ENCODE measurements around the gene ASB16. TPM values are rescaled to one million over a fixed set of nuclear protein-coding genes. Genes with fewer than 3 reads are reported as not detected.

Gene ASB16
- total and polyA plus RNA-seq, 4 donors: 0.02 to 0.37 (median 0.08) TPM; not detected in 1

- TF ChIP-seq, protein P1, sequence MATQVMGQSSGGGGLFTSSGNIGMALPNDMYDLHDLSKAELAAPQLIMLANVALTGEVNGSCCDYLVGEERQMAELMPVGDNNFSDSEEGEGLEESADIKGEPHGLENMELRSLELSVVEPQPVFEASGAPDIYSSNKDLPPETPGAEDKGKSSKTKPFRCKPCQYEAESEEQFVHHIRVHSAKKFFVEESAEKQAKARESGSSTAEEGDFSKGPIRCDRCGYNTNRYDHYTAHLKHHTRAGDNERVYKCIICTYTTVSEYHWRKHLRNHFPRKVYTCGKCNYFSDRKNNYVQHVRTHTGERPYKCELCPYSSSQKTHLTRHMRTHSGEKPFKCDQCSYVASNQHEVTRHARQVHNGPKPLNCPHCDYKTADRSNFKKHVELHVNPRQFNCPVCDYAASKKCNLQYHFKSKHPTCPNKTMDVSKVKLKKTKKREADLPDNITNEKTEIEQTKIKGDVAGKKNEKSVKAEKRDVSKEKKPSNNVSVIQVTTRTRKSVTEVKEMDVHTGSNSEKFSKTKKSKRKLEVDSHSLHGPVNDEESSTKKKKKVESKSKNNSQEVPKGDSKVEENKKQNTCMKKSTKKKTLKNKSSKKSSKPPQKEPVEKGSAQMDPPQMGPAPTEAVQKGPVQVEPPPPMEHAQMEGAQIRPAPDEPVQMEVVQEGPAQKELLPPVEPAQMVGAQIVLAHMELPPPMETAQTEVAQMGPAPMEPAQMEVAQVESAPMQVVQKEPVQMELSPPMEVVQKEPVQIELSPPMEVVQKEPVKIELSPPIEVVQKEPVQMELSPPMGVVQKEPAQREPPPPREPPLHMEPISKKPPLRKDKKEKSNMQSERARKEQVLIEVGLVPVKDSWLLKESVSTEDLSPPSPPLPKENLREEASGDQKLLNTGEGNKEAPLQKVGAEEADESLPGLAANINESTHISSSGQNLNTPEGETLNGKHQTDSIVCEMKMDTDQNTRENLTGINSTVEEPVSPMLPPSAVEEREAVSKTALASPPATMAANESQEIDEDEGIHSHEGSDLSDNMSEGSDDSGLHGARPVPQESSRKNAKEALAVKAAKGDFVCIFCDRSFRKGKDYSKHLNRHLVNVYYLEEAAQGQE (IDR thresholded peaks at IDR 0.05): peak; percentile 52
- TF ChIP-seq FOXA1 (IDR thresholded peaks at IDR 0.05) (peak; percentile 14), YY1 (IDR thresholded peaks at IDR 0.05) (peak; percentile 66)
These were observed 16.0 kb downstream of the ASB16 start, which contains the start of gene TMUB2 (continued) for GRCh38 chr17:44186307-44187130.

GRCh38 chr17:44187131-44187899 is 16.8 kb downstream of the ASB16 start:
- no peak for DNase-seq (ENCODE audit: low spot score)
- Histone ChIP-seq H3K4me3 (ENCODE audit: low read depth in 1 of 3, low read length in 3 of 3) (peak overlapping the region; percentile 69 to 99 (median 78)), H3K9ac (ENCODE audit: low read depth in 1 of 2, low read length in 2 of 2) (peak overlapping the region; percentile 96), H3K4me1 (ENCODE audit: control insufficient read depth in 4 of 4, insufficient read depth in 4 of 4, low read length in 3 of 4) (peaks cover 7 to 35% (median 31%) of the 10 kb centered on the region in 4 donors), H3K9me3 (ENCODE audit: control insufficient read depth in 4 of 4, low read length in 3 of 4) (no peaks in the 10 kb centered on the region), H3K36me3 (ENCODE audit: control insufficient read depth in 4 of 4, insufficient read depth in 3 of 4, low read depth in 1 of 4, low read length in 3 of 4) (peaks cover 0 to 17% (median 8%) of the 10 kb centered on the region in 4 donors), H3K27me3 (ENCODE audit: control insufficient read depth in 4 of 4, insufficient read depth in 4 of 4, low read length in 3 of 4) (no peaks in the 10 kb centered on the region), H3K27ac (ENCODE audit: low read depth in 1 of 2, low read length in 2 of 2) (peak overlapping the region; percentile 94 to 97)
- WGBS: 4% methylated on average over 32 of the region's 32 CpGs
- TF ChIP-seq GABPA (IDR thresholded peaks at IDR 0.05 in 1 of 2, conservative IDR thresholded peaks at IDR 0.05 in 1 of 2) (peak in 1 of 2 donors; percentile 27), FOXA2 (IDR thresholded peaks at IDR 0.05) (no peak)

DNA sequence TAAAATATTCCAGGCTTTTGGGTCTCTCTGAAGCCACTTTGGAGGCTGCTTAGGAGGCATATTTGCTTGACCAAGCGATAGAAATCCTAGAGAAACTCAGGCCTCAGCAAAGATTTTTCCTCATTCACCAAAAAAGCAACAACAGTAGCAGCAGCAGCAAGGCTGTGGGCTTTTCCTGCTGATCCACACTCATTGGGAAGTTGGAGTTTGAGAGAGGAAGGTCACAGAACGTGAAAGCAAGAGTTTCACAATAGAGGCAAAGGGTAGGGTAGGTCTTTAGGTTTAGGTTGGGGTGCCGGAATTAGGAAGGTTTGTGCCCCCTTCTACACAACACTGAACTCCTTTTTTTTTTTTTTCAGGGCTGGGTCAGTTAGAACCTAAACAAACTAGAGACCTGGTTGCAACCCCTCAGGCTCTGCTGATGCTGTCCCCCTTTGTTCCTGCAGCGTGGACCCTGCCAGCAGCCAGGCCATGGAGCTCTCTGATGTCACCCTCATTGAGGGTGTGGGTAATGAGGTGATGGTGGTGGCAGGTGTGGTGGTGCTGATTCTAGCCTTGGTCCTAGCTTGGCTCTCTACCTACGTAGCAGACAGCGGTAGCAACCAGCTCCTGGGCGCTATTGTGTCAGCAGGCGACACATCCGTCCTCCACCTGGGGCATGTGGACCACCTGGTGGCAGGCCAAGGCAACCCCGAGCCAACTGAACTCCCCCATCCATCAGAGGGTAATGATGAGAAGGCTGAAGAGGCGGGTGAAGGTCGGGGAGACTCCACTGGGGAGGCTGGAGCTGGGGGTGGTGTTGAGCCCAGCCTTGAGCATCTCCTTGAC is 18.3 kb downstream of the ASB16 start:
- peaks cover 5 to 25% (median 13%) of the 10 kb centered on the region in 4 donors for H3K36me3 ChIP-seq (ENCODE audit: control insufficient read depth in 4 of 4, insufficient read depth in 3 of 4, low read depth in 1 of 4, low read length in 3 of 4)
- TF ChIP-seq CTCF (IDR thresholded peaks at IDR 0.05; ENCODE audit: low read depth, low read length, missing input control): no peak
- TF ChIP-seq, protein P2, sequence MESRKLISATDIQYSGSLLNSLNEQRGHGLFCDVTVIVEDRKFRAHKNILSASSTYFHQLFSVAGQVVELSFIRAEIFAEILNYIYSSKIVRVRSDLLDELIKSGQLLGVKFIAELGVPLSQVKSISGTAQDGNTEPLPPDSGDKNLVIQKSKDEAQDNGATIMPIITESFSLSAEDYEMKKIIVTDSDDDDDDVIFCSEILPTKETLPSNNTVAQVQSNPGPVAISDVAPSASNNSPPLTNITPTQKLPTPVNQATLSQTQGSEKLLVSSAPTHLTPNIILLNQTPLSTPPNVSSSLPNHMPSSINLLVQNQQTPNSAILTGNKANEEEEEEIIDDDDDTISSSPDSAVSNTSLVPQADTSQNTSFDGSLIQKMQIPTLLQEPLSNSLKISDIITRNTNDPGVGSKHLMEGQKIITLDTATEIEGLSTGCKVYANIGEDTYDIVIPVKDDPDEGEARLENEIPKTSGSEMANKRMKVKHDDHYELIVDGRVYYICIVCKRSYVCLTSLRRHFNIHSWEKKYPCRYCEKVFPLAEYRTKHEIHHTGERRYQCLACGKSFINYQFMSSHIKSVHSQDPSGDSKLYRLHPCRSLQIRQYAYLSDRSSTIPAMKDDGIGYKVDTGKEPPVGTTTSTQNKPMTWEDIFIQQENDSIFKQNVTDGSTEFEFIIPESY (IDR thresholded peaks at IDR 0.05): no peak
- no peak for TF ChIP-seq GABPA (IDR thresholded peaks at IDR 0.05 in 1 of 2, conservative IDR thresholded peaks at IDR 0.05 in 1 of 2)
- TF ChIP-seq SP1 (IDR thresholded peaks at IDR 0.05): no peak
- TF ChIP-seq TAF1 (conservative IDR thresholded peaks at IDR 0.05): no peak
- TF ChIP-seq, protein P3, sequence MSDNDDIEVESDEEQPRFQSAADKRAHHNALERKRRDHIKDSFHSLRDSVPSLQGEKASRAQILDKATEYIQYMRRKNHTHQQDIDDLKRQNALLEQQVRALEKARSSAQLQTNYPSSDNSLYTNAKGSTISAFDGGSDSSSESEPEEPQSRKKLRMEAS (IDR thresholded peaks at IDR 0.05): no peak
- TF ChIP-seq FOXA1 (IDR thresholded peaks at IDR 0.05): no peak
- TF ChIP-seq YY1 (IDR thresholded peaks at IDR 0.05): no peak
- TF ChIP-seq, protein P1 (IDR thresholded peaks at IDR 0.05): no peak
- TF ChIP-seq EGR1 (IDR thresholded peaks at IDR 0.05; ENCODE audit: low read depth in 2 of 2): no peak
- no peak for TF ChIP-seq RAD21 (IDR thresholded peaks at IDR 0.05)
- no peak for TF ChIP-seq HNF4A (conservative IDR thresholded peaks at IDR 0.05)
- no peak for TF ChIP-seq FOXA2 (IDR thresholded peaks at IDR 0.05)

More for the DNA sequence above, 18.3 kb downstream of the ASB16 start:
- Histone ChIP-seq H3K4me3 (ENCODE audit: low read depth in 1 of 3, low read length in 3 of 3) (no peak overlapping the region), H3K9me3 (ENCODE audit: control insufficient read depth in 4 of 4, low read length in 3 of 4) (no peaks in the 10 kb centered on the region), H3K4me1 (ENCODE audit: control insufficient read depth in 4 of 4, insufficient read depth in 4 of 4, low read length in 3 of 4) (peaks cover 6 to 35% (median 31%) of the 10 kb centered on the region in 4 donors), H3K27ac (ENCODE audit: low read depth in 1 of 2, low read length in 2 of 2) (no peak overlapping the region), H3K9ac (ENCODE audit: low read depth in 1 of 2, low read length in 2 of 2) (no peak overlapping the region), H3K27me3 (ENCODE audit: control insufficient read depth in 4 of 4, insufficient read depth in 4 of 4, low read length in 3 of 4) (no peaks in the 10 kb centered on the region)
- DNase-seq (ENCODE audit: low spot score): no peak
- WGBS: 87% methylated on average over 12 of the region's 12 CpGs

Measured in liver (tissue), 9 donors.